Neural cell (in vitro differentiated cells): ENCODE data around the gene FNBP1. TPM values are rescaled to one million over a fixed set of nuclear protein-coding genes. Genes with fewer than 3 reads are reported as not detected.

Source experiments
- H2AFZ ChIP-seq: fragments of 200-600, 300-800 bp; sonication (generic), shearing (Covaris generic); 2 replicates; pipeline ENCODE4 v1.6.0; 2014; ENCODE audit warnings: low read depth, mild to moderate bottlenecking, antibody characterized with exemption, low read length, moderate library complexity
- H3F3A ChIP-seq: fragments of 200-600 bp; shearing (Covaris generic); 2 replicates; pipeline ENCODE4 v1.6.1; 2016; ENCODE audit warnings: mild to moderate bottlenecking, moderate library complexity, mixed read lengths, antibody characterized with exemption, low read length; ENCODE audit not compliant: insufficient read depth, poor library complexity, severe bottlenecking
- H3K27ac ChIP-seq: fragments of 200-600, 300-800 bp; sonication (generic), shearing (Covaris generic); 2 replicates; pipeline ENCODE4 v1.5.1; 2014; ENCODE audit warnings: mild to moderate bottlenecking, low read length, moderate library complexity
- H3K27me3 ChIP-seq: fragments of 300-800, 200-600 bp; sonication (generic), shearing (Covaris generic); 2 replicates; pipeline ENCODE4 v1.6.0; 2014; ENCODE audit warnings: mild to moderate bottlenecking, low read depth, low read length, moderate library complexity; ENCODE audit not compliant: insufficient read depth
- H3K36me3 ChIP-seq: fragments of 300-800, 200-600 bp; sonication (generic), shearing (Covaris generic); 2 replicates; pipeline ENCODE4 v1.5.1; 2014; ENCODE audit warnings: mild to moderate bottlenecking, antibody characterized with exemption, low read length, moderate library complexity; ENCODE audit not compliant: insufficient read depth
- H3K4me2 ChIP-seq: fragments of 300-800, 200-600 bp; sonication (generic), shearing (Covaris generic); 2 replicates; pipeline ENCODE4 v1.6.0; 2014; ENCODE audit warnings: mild to moderate bottlenecking, low read length
- H3K4me3 ChIP-seq: fragments of 300-800, 200-600 bp; sonication (generic), shearing (Covaris generic); 2 replicates; pipeline ENCODE4 v1.5.1; 2014; ENCODE audit warnings: mild to moderate bottlenecking, low read length, moderate library complexity
- H3K79me2 ChIP-seq: fragments of 200-600 bp; shearing (Covaris generic); replicated peaks from 2 replicates; pipeline ENCODE4 v1.6.0; 2014; ENCODE audit warnings: mild to moderate bottlenecking, low read length, moderate library complexity; ENCODE audit not compliant: insufficient read depth
- H3K9ac ChIP-seq: fragments of 300-800, 200-600 bp; sonication (generic), shearing (Covaris generic); 2 replicates; pipeline ENCODE4 v1.6.1; 2016; ENCODE audit warnings: mild to moderate bottlenecking, low read length, mixed read lengths
- H3K9me2 ChIP-seq: fragments of 200-600 bp; shearing (Covaris generic); 2 replicates; pipeline ENCODE4 v1.6.1; 2016; ENCODE audit warnings: mild to moderate bottlenecking, low read length, mixed read lengths; ENCODE audit not compliant: insufficient read depth
- H3K9me3 ChIP-seq: fragments of 200-600, 300-800 bp; sonication (generic), shearing (Covaris generic); 2 replicates; pipeline ENCODE4 v1.6.1; 2016; ENCODE audit warnings: mild to moderate bottlenecking, mixed run types, low read length, moderate library complexity, mixed read lengths
- H4K20me1 ChIP-seq: fragments of 200-600 bp; shearing (Covaris generic); 2 replicates; pipeline ENCODE4 v1.6.1; 2016; ENCODE audit warnings: mild to moderate bottlenecking, mixed run types; ENCODE audit not compliant: insufficient read depth
- CTCF ChIP-seq: fragments of 450-650 bp; IDR thresholded peaks from 2 replicates; pipeline ENCODE4 v1.5.1; 2014; ENCODE audit warnings: antibody characterized with exemption, mild to moderate bottlenecking, moderate library complexity; ENCODE audit not compliant: poor library complexity, severe bottlenecking
- EP300 ChIP-seq: fragments of 450-650 bp; conservative IDR thresholded peaks from 2 replicates; pipeline ENCODE4 v1.6.1; 2014; ENCODE audit warnings: antibody characterized with exemption, mild to moderate bottlenecking, moderate library complexity; ENCODE audit not compliant: poor library complexity, severe bottlenecking
- EZH2 ChIP-seq: fragments of 200-600, 300-800 bp; shearing (Covaris generic), sonication (generic); IDR thresholded peaks from 2 replicates; pipeline ENCODE4 v1.6.1; 2014; ENCODE audit warnings: antibody characterized with exemption, low read length, borderline replicate concordance, mild to moderate bottlenecking; ENCODE audit not compliant: insufficient read depth, poor library complexity, severe bottlenecking
- MXI1 ChIP-seq: fragments of 450-650 bp; conservative IDR thresholded peaks from 2 replicates; pipeline ENCODE4 v1.6.1; 2014; ENCODE audit warnings: antibody characterized with exemption, mild to moderate bottlenecking; ENCODE audit not compliant: poor library complexity, severe bottlenecking
- POLR2AphosphoS5 ChIP-seq: IDR thresholded peaks from 2 replicates; pipeline ENCODE4 v1.6.1; 2012
- RAD21 ChIP-seq: fragments of 450-650 bp; conservative IDR thresholded peaks from 2 replicates; pipeline ENCODE4 v1.6.1; 2014; ENCODE audit warnings: antibody characterized with exemption, mild to moderate bottlenecking, moderate library complexity
- REST ChIP-seq: IDR thresholded peaks from 2 replicates; pipeline ENCODE4 v1.6.1; 2012; ENCODE audit warnings: borderline replicate concordance
- SMC3 ChIP-seq: fragments of 450-650 bp; conservative IDR thresholded peaks from 2 replicates; pipeline ENCODE4 v1.6.1; 2014; ENCODE audit warnings: antibody characterized with exemption, mild to moderate bottlenecking, moderate library complexity; ENCODE audit not compliant: poor library complexity
- TAF1 ChIP-seq: IDR thresholded peaks from 2 replicates; pipeline ENCODE4 v1.6.1; 2012; ENCODE audit warnings: low read depth
- polyA plus RNA-seq: library from polyadenylated mRNA; depleted of rRNA; stranded (reverse); fragments of >200 nt; gene quantifications from 2 replicates; pipeline ENCODE4 v1.2.3, GENCODE V29; 2014

The FNBP1 gene
- polyA plus RNA-seq, 1 donor from 2014 or later, result 16.6 TPM

GRCh38 chr9:129918296-129918950 lies 124.6 kb downstream of the FNBP1 start:
- no peaks in the 10 kb centered on the region for H3K79me2 ChIP-seq
- no peaks in the 10 kb centered on the region for H3F3A ChIP-seq
- no peaks in the 10 kb centered on the region for H3K9me3 ChIP-seq
- no peak overlapping the region for H3K9ac ChIP-seq
- H3K27ac ChIP-seq, result no peak overlapping the region
- H3K4me2 ChIP-seq, result no peak overlapping the region
- H3K4me3 ChIP-seq, result no peak overlapping the region
- no peak for TF ChIP-seq POLR2AphosphoS5
- no peaks in the 10 kb centered on the region for H3K9me2 ChIP-seq
- no peaks in the 10 kb centered on the region for H3K27me3 ChIP-seq
- no peak overlapping the region for H2AFZ ChIP-seq
- H4K20me1 ChIP-seq, result no peaks in the 10 kb centered on the region
- no peaks in the 10 kb centered on the region for H3K36me3 ChIP-seq

- no peaks in the 10 kb centered on the region for H3K36me3 ChIP-seq
- H3K27ac ChIP-seq, result no peak overlapping the region
- no peaks in the 10 kb centered on the region for H3K27me3 ChIP-seq
- no peak overlapping the region for H3K9ac ChIP-seq
- H3K4me2 ChIP-seq, result no peak overlapping the region
- H3K9me3 ChIP-seq, result no peaks in the 10 kb centered on the region
- no peaks in the 10 kb centered on the region for H3K79me2 ChIP-seq
- no peak for TF ChIP-seq MXI1
- no peak for TF ChIP-seq RAD21
- TF ChIP-seq REST, result no peak
- TF ChIP-seq POLR2AphosphoS5, result no peak
- no peak for TF ChIP-seq EP300
- TF ChIP-seq CTCF, result no peak
- no peak for TF ChIP-seq SMC3
- TF ChIP-seq EZH2, result no peak
- TF ChIP-seq TAF1, result no peak
- no peaks in the 10 kb centered on the region for H3K9me2 ChIP-seq
- H3F3A ChIP-seq, result no peaks in the 10 kb centered on the region
- no peak overlapping the region for H2AFZ ChIP-seq
- H4K20me1 ChIP-seq, result no peaks in the 10 kb centered on the region
- no peak overlapping the region for H3K4me3 ChIP-seq
These were observed 126.3 kb downstream of the FNBP1 start for GRCh38 chr9:129916707-129917106.

GRCh38 chr9:129914051-129914450 lies 128.9 kb downstream of the FNBP1 start:
- H3K36me3 ChIP-seq, result no peaks in the 10 kb centered on the region
- H2AFZ ChIP-seq, result no peak overlapping the region
- H3K9ac ChIP-seq, result no peak overlapping the region
- H3K9me2 ChIP-seq, result no peaks in the 10 kb centered on the region
- H3K79me2 ChIP-seq, result no peaks in the 10 kb centered on the region
- H3K27ac ChIP-seq, result no peak overlapping the region
- H3F3A ChIP-seq, result no peaks in the 10 kb centered on the region
- no peaks in the 10 kb centered on the region for H4K20me1 ChIP-seq
- no peaks in the 10 kb centered on the region for H3K27me3 ChIP-seq
- no peaks in the 10 kb centered on the region for H3K9me3 ChIP-seq
- TF ChIP-seq POLR2AphosphoS5, result no peak
- no peak for TF ChIP-seq RAD21
- TF ChIP-seq EZH2, result no peak
- no peak for TF ChIP-seq CTCF
- no peak for TF ChIP-seq EP300
- TF ChIP-seq SMC3, result no peak
- TF ChIP-seq TAF1, result no peak
- TF ChIP-seq MXI1, result no peak
- TF ChIP-seq REST, result no peak
- H3K4me3 ChIP-seq, result no peak overlapping the region
- no peak overlapping the region for H3K4me2 ChIP-seq
